HG03175 (cell line): ENCODE results near the gene ANXA11.
A peak's percentile ranks its signal among the peaks of the same experiment; 100 is the strongest.

ENCODE experiments used
- ATAC-seq: cut with Tn5 transposase; IDR thresholded peaks from one replicate; pipeline ENCODE4 v1.9.1; 2021; ENCODE audit warnings: mild to moderate bottlenecking, moderate library complexity; ENCODE audit not compliant: unreplicated experiment

The ANXA11 gene

DNA sequence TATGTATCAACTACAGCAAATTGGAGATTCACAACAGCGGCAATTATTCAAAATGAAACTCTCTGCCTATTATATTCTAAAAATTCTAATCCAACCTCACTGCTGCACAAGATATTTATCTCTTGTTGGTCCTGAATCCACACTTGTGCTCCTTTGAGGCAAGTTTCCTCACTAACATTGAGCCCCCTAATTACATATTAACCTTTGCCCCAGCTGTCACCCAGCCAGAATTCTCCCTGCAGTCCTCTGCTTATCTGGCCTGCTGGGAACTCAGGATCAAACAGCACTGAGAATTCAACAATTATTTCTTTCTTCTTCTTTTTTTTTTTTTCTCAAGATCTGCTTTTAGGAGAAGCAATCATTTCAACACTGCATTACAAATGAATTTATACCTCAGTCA is 94.4 kb downstream of the ANXA11 start:
- ATAC-seq: no peak

GRCh38 chr10:80108576-80109239 is 96.6 kb downstream of the ANXA11 start:
- ATAC-seq: no peak

DNA sequence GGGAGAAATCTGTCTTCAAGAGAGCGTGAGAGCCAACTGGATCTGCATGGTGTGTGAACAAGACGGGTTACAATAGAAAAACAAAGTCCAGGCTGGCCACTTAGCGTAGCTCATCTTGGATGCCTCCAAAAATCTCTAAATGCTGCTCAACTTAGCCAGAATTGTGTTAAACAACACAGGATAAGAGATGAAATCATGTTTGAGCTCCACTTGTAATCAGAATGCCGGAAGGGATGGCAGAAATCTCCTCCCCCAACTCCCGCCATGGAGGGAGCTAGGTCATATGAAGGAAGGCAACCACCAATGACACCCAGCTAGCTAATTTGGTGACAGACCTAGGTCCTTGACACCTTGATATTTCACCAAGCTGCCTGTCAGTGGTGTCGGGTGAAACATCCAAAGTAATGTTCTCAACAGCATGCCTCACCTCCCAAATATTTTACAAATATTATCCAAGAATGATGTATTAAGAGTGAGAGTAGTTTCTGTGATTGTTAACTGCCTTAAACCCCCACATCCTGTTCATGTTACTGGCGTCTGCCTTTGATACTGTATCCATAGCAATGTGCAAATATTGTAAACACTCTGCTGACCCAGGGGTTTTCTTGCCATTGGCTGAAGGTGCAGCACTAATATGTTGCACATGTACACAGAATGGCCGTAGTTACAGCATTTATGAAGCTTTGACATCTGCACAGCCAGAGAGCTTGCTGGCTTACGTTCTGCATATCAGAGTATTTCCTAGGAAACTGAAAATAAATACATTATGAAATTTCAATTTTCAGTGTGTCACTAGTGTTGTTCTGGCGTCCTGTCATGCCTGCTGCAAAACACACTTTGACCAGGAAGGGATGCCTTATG is 101.0 kb downstream of the ANXA11 start:
- ATAC-seq: peak; percentile 84
